A673 (cell line): ENCODE measurements around the gene PRAC2. TPM values are rescaled to one million over a fixed set of nuclear protein-coding genes. Genes with fewer than 3 reads are reported as not detected.

Experiments used
- BruUV-seq: library from RNA; stranded (reverse); fragments of 400-500 nt; replicated peaks from 2 replicates; lab custom pipeline; 2021; lab: Mats Ljungman, UMichigan
- CTCF ChIA-PET: fragments of 300-600 bp; sonication (Branson Sonifier 250); formaldehyde crosslinking; loops from one replicate; lab custom pipeline; 2022; ENCODE audit warnings: antibody characterized with exemption; lab: Charles Lee
- POLR2A ChIA-PET: fragments of 300-600 bp; sonication (Branson Sonifier 250); formaldehyde crosslinking; loops from one replicate; lab custom pipeline; 2022; ENCODE audit warnings: antibody characterized with exemption; ENCODE audit not compliant: low non-redundant PET; lab: Charles Lee
- DNase-seq: peaks from one replicate; pipeline ENCODE4 v3.0.0-alpha.2; 2015; ENCODE audit warnings: low spot score
- H3K27ac ChIP-seq: fragments of 200-600 bp; sonication (generic); 2 replicates; pipeline ENCODE4 v1.5.1; 2016; ENCODE audit warnings: mixed run types, low read depth, mild to moderate bottlenecking, mixed read lengths, antibody characterized with exemption, low read length; ENCODE audit not compliant: poor library complexity, severe bottlenecking
- H3K27me3 ChIP-seq: fragments of 200-600 bp; sonication (generic); replicated peaks from 2 replicates; pipeline ENCODE4 v1.6.1; 2017; ENCODE audit warnings: mixed run types, low read depth, mild to moderate bottlenecking, mixed read lengths, antibody characterized with exemption, low read length; ENCODE audit not compliant: insufficient read depth, poor library complexity
- H3K36me3 ChIP-seq: fragments of 200-600 bp; sonication (generic); 2 replicates; pipeline ENCODE4 v1.6.1; 2016; ENCODE audit warnings: mixed run types, mild to moderate bottlenecking, mixed read lengths, antibody characterized with exemption, low read length; ENCODE audit not compliant: insufficient read depth, poor library complexity, severe bottlenecking
- H3K4me1 ChIP-seq: fragments of 200-600 bp; sonication (generic); 2 replicates; pipeline ENCODE4 v1.6.1; 2017; ENCODE audit warnings: mixed run types, mild to moderate bottlenecking, mixed read lengths, antibody characterized with exemption, low read length; ENCODE audit not compliant: insufficient read depth, poor library complexity, severe bottlenecking
- H3K4me3 ChIP-seq: fragments of 200-600 bp; sonication (generic); 2 replicates; pipeline ENCODE4 v1.5.1; 2016; ENCODE audit warnings: low read depth, mixed run types, mild to moderate bottlenecking, mixed read lengths, low read length; ENCODE audit not compliant: poor library complexity, severe bottlenecking
- H3K9me3 ChIP-seq: fragments of 200-600 bp; sonication (generic); 2 replicates; pipeline ENCODE4 v1.6.1; 2016; ENCODE audit warnings: mixed run types, low read depth, mild to moderate bottlenecking, mixed read lengths, antibody characterized with exemption, low read length; ENCODE audit not compliant: poor library complexity, severe bottlenecking
- EZH2 ChIP-seq: fragments of 200-600 bp; sonication (generic); IDR thresholded peaks from 2 replicates; pipeline ENCODE4 v1.6.1; 2017; ENCODE audit warnings: borderline replicate concordance, low read depth, mild to moderate bottlenecking, mixed read lengths, antibody characterized with exemption, low read length; ENCODE audit not compliant: poor library complexity, severe bottlenecking
- intact Hi-C: fragments of 100-400 bp; cut with micrococcal nuclease; formaldehyde crosslinking; loops from one replicate; pipeline ENCODE4 v1.10.0; 2022; ENCODE audit not compliant: unreplicated experiment
- total RNA-seq: library from RNA; stranded (reverse); gene quantifications from 2 replicates; pipeline ENCODE4 v1.2.3, GENCODE V29; 2021
- TF ChIP-seq, protein P1 (sequence below): fragments of 300-800, 200-600 bp; sonication (generic); conservative IDR thresholded peaks from 2 replicates; pipeline ENCODE4 v1.5.1; 2017; ENCODE audit warnings: low read depth, mild to moderate bottlenecking, antibody characterized with exemption, low read length, moderate library complexity, mixed read lengths

PRAC2 gene
- total RNA-seq, 1 experiment from 2014 or later, result 25.5 TPM

DNA sequence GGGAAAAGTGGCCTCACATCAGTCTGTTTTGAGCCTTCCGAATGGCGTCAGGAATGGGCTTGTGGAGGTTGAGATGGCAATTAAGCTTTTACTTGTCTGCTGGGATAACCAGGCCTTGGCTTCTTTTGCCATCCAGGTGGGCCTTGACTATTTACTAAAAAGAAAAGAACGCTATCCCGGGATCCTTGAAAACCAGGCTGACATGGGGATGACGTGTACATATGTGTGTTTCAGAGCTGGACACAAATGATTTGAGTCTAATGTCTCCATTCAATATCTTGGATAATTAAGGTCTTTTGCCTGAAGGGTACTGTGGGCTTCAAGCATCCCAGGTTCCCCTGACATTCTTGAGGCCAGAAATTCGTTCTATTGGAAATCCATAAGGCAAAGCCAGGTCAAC, 38.1 kb downstream of the PRAC2 start:
- no peak overlapping the region for H3K27ac ChIP-seq
- no peaks in the 10 kb centered on the region for H3K27me3 ChIP-seq
- peaks cover 5% of the 10 kb centered on the region for H3K4me1 ChIP-seq
- no peaks in the 10 kb centered on the region for H3K9me3 ChIP-seq
- ChIA-PET POLR2A (no interaction called here), CTCF (no interaction called here)
- no peak for TF ChIP-seq EZH2
- TF ChIP-seq, protein P1, sequence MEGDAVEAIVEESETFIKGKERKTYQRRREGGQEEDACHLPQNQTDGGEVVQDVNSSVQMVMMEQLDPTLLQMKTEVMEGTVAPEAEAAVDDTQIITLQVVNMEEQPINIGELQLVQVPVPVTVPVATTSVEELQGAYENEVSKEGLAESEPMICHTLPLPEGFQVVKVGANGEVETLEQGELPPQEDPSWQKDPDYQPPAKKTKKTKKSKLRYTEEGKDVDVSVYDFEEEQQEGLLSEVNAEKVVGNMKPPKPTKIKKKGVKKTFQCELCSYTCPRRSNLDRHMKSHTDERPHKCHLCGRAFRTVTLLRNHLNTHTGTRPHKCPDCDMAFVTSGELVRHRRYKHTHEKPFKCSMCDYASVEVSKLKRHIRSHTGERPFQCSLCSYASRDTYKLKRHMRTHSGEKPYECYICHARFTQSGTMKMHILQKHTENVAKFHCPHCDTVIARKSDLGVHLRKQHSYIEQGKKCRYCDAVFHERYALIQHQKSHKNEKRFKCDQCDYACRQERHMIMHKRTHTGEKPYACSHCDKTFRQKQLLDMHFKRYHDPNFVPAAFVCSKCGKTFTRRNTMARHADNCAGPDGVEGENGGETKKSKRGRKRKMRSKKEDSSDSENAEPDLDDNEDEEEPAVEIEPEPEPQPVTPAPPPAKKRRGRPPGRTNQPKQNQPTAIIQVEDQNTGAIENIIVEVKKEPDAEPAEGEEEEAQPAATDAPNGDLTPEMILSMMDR, result no peak
- intact Hi-C loops, result no loop called here
- no peak for DNase-seq
- BruUV-seq, result no TSS peak
- H3K4me3 ChIP-seq, result no peak overlapping the region
- no peaks in the 10 kb centered on the region for H3K36me3 ChIP-seq

DNA sequence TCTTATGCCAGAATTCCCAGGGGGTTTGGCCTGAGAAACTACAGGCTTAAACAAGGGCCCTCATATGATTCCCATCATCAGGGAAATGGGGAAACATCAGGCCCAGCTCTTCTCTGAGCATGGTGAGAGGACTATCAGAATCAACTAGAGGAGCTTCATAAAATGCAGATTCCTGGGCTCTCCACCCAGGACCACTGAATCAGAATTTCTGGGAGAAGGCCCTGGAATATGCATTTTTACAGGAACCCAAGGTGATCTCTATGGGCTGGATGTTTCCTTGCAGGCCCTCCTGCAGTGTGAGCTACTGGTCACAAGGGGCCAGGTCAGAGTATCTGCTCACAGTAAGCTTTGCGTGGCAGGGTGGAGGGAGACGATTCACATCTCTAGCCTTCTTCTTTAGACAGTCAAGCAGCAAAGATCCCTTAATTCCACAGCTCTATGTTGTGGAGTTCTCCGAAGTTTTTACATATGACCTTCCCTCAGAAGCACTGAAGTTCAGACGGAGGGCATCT, 44.3 kb downstream of the PRAC2 start:
- intact Hi-C loops, result no loop called here
- no TSS peak for BruUV-seq
- Histone ChIP-seq H3K9me3 (no peaks in the 10 kb centered on the region), H3K36me3 (no peaks in the 10 kb centered on the region), H3K4me3 (no peak overlapping the region), H3K27ac (no peak overlapping the region), H3K27me3 (no peaks in the 10 kb centered on the region), H3K4me1 (peaks cover 8% of the 10 kb centered on the region)
- TF ChIP-seq, protein P1, result no peak
- no peak for TF ChIP-seq EZH2
- ChIA-PET POLR2A (no interaction called here), CTCF (no interaction called here)
- DNase-seq, result no peak

DNA sequence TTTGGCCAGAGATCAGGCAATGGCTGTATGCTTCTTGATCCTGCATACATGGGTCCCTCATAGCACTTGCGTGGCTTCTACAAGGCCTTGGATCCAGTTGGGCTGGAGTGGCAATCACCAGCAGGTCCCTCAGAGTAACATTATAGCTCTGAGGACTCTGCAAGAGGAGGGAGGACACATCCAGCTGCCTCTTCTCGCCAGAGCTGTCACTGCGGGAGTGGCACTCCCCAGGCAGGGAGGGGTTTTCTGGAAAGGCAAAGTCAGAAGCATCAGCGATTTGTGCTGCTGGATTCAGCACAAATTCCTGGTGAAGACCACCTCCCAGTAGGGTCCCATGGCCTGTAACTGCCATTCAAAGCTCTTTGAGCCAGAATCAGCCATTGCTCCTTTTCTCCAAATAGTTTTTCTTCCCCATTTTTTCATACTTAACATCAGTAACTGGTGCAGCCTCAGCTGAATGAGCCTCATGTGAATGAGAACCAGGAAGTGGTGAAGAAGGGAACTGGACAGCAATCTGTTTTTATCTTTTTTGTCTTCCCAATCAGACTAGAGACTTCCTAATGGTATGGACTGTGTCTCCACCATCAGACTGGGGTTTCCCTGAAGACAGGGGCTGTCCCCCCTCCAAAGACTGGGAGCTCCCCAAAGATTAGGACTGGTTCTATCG, 46.2 kb downstream of the PRAC2 start:
- DNase-seq, result no peak
- intact Hi-C loops, result no loop called here
- Histone ChIP-seq H3K4me3 (no peak overlapping the region), H3K27ac (no peak overlapping the region), H3K9me3 (no peaks in the 10 kb centered on the region), H3K27me3 (no peaks in the 10 kb centered on the region), H3K4me1 (peaks cover 8% of the 10 kb centered on the region), H3K36me3 (no peaks in the 10 kb centered on the region)
- POLR2A ChIA-PET, result no interaction called here
- no TSS peak for BruUV-seq
- TF ChIP-seq, protein P1, result no peak
- no peak for TF ChIP-seq EZH2
- CTCF ChIA-PET, result no interaction called here
